ENCODE measurements around the gene UPK3A.
A peak's percentile ranks its signal among the peaks of the same experiment; 100 is the strongest.
"Not testable (repeated sequence)": the region's sequence is repeated elsewhere in the genome, so short reads cannot be mapped to it uniquely, and the experiment has no call there.

The UPK3A gene

DNA sequence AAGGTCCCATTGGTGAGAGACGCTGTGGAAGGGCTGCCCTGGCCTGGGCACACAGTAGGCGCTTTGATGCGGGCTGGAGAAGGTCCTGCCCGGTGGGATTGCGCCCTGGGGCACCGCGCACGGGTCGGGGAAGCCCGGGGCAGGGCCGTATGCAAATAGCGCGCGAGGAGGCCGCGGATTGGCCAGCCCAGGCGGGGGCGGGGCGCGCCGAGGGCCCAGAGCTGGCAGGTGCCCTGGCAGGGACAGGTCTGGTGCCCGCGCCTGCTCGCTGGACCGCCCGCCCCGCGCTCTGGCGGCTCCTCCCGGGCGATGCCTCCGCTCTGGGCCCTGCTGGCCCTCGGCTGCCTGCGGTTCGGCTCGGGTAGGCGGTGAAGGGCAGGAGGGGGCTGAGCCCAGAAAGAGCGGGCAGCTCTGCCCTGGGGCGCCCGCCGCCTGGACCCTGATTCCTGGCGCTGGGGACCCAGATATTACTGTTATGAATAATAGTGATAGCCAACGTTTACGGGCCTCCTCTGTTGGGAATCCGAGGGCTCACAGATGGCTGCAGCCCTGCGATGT is at the start of gene UPK3A:
Gene UPK3A, plus strand, starts transcription at position 245 of the 558 bp plus-strand sequence. Its CDS starts 65 bp downstream, at position 310.
- no peak for DNase-seq

DNA sequence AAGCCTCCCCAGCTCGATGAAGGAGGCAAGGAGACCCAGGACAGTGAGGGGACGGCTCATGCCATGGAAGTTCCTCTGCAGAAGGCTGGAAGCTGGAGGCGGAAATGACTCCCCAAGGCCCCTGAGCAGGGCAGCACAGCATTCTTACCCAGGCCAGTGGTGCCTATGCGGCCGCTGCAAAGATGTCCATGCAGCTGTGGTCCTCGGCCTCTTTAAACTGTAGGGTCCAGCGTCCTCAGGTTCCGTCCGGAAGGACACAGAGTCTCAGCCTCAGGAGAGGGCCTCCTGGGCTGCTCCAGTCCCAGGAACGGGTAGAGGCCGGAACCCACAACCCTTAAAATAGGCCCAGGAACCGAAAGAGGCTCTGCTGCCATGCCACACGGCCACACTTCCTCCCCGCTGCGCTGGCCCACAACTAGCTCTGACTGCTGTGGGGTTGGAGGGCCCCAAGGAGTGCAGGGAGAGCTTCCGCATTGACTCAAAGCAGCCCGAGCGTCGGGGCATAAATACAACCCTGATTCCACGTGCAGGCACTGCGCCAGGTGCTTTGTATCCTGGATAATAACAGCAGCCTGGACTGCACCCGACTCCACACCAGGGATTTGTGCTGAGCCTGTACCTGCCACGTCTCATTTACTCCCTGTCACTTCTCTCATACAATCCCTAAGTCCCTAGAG is 49.5 kb upstream of the UPK3A start:
- DNase-seq: peak; percentile 57

DNA sequence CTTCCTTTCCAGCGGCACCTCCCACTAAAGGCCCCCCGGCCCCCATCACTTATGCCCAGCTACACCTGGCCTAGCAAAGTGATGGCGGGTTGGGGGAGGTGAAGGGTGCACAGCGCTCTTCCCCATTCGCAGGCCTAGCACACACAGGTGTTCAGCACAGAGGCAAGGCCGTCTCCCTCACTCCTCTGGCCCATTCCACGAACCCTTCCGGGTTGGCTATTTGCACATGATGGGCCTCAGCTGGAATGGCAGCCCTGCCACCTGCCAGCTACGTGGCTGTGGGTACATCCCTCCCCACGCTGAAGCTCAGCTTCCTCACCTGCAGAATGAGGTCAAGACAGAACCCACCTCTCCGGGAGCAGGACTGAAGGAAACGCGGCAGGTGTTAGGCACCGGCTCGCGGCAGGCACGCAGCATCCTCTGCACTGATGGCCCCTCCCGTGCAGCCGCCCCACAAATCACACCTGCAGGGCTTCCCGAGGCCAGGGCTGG is 48.9 kb upstream of the UPK3A start:
- DNase-seq: no peak

DNA sequence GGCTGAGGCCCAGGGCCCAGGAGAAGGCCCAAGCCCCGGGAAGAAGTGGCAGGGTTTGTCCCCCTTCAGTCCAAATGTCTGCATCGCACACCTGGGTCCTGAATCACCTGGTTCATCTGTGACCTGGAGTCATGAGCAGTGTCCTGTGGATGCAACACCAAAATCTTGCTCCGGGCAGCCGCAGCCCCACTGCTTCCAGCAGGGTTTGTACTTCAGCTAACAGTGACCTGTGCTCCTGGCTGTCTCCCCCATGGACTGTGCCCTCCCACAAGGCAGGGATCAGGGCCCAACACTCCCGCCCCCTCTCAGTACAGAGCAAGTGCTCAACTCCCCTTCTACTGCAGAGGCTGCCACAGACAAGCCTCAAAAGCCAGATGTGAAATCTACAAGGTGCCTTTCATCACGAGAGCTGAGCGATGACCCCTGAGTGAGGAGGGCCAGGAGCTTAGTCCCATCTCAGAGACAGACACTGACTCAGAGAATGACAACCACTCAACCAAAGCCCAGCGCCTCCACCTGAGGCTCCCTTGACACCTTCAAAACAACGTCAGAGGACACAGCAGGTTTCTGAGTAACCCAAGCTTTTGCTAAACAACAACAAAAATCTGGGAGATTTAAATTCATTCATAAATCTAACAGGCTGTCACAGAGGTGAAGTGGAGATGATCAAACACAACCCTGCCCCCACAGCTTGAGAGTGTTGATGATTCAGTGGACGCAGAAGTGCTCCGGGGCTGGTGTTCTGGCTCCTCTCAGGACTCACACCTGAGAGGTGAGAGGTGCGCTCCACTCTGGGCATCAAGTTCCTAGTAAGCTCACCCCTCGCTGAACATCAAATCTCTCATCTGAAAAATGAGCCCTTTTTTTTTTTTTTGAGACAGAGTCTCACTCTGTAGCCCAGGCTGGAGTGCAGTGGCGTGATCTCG is 47.4 kb upstream of the UPK3A start:
- DNase-seq: no peak

DNA sequence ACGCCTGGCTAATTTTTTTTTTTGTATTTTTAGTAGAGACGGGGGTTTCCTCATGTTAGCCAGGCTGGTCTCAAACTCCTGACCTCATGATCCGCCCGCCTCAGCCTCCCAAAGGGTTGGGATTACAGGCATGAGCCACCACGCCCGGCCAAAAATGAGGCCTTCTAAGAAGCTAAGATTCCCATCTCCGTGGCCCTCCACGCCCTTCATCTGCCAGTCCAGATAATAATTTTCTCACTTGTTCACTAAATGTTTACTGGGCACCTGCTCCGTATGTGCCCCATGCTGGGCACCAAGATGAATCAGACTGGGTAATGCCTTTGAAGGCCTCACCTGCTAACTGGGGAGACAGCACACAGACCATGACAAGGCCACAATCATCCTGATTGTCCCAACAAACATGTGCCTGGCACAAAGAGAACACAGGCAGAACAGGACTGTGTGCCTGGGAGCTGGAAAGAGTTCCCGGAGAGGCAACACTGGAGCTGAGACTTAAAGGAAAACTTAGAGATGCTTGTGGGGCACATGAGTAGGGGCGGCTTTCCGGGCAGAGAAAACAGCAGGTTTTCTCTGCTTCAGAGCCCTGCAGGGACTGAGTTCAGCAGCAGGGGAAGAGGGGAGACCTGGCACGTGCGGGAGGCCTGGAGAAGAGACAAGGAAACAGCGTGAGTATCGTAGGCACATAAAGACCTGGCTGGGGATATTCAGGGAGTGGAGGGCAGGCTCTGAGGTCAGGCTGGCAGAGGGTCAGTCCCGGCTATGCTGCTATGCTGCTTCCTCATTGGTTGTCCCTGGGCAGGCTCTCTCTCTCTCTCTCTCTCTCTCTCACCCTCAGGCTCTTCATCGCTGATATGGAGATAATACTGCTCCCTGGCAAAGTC is 46.4 kb upstream of the UPK3A start:
- DNase-seq: no peak

DNA sequence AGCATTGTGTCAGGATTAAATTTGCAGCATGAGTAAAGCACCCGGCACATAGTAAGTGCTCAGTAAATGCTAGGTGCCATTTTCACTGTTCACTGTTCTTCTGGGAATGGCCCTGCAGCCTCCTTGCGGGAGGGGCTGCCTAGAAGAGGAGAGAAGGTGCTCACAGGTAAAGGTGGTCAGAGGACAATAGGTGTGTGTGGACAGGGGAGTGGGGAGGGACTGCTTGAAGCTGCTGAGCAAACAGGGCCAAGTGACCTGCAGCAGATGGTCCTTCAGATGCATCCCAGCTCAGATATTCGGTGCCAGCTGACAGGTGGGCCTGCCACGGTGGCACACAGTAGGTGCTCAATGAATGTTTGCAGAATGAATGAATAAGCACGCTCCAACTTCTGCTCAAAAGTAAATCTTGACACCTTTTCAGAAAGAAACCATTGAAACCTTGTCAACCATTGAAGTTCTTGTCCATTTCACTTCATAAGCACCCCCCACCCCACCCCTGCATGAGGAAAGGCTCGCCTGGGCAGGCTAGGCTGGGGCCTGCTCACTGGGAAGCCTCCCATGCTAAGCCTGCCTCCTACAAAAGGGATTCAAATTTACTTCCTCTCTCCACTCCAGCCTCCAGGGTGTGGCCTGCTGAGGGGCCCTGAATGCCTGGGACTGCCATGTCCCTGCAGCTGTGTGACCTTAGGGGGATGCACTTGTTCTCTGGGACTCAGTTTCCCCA is 45.6 kb upstream of the UPK3A start:
- DNase-seq: no peak

DNA sequence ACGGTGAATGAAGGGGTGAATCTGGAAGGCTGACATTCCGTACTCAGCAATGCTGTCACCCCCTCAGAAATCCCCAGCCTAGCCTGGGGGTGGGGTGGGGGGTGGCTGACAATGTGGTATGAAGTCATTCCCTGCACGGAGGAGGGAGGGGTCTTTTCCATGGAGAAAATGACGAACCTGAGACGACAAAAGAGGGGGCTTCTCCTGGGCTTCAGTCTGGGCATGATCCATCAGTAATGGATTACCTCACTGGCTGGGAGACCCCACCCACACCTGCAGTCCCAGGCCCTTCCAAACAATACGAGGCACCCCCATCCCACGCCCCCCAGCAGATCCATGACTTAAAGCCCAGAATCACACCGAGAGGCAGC is 45.1 kb upstream of the UPK3A start:
- no peak for DNase-seq

DNA sequence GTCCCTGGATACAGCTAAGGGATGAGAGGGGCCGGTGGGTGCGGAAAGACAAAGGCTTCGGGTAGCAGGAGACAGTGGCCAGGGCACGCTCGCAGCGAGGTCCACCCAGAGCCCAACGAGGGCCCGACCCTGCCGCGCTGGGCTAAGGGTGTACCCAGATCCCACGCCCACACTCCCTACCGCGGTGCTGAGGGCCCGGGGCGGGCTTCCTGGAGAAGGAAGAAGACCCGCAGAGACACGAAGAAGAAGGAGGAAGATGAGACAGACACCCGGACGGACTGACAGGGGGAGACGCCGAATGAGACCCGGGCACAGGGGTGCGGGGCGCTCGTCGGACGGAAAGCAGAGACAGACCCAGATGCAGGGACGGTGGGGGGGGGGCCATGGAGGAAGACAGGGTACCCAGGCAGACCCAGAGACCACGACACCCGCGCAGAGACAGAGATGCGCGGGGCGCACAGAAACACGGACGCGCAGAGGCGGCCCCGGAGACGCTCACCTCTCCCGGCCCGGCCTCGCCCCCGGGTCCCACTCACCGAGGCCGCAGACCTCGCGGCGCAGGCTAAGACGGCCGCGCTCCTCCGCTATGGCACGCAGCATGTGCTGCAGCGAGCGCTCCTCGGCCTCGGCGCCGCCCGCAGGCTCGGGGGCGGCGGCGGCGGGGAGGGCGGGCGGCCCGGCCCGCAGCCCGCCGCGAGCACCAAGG is 44.5 kb upstream of the UPK3A start:
- no peak for DNase-seq

DNA sequence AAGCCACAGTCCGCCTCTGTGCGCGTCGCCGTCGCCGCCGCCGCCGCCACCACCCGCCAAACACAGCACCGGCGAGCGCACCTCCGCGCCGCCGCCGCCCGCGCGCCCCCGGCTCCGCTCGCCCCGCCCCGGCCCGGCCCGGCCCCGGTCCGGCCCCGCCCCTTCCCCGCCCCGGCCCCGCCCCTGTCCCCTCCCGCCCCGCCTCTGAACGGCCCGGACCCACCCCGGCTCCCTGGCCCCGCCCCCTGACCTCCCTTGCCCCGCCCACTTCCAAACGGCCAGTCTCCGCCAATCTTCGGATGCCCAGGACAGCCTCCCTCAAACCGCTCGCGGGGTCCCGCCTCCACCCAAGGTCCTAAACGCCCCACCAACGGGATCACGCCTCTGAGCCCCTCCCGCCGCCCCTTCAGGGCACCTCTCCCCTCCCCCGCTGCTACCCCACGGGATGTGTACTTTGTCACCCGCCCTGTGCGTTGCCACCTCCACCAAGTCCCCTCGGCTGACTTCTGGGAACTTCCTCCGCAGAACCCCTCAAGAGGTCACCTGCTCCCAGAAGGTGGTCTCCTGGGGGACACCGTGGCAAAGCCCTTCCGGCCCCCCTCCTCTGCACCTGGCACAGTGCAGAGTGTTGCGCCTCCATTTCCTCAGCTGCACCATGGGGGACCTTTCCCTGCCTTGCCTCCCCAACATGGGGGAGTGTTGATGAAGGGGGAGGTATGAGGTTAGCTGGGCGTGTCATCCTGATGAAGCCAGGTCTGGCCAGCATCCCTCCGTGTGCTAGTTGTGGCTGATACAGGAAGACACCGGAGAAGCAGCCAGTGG is 43.7 kb upstream of the UPK3A start, which contains the start of gene KIAA0930:
Gene KIAA0930, minus strand, starts transcription at position 85 of the 822 bp plus-strand sequence. CDS start 191 bp downstream, outside the sequence.
- DNase-seq: no peak

DNA sequence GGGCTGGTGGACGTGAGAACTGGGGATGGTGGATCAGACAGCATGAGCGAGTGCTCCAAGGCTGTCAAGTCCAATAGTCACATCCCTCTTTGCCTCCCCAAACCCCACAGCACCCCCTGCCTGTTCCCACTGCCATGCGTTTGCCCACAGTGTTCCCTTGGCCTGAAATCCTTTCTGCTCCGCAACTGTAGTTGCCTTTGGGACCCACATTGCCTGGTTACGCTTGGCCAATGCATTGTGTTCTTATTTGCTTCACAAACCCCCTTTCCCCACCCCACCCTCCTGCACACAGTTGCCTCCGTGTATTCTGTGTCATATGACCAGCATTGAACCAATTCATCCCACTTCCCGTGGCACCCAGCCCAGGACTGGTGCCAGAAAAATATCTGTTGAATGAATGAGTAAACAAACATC is 42.0 kb upstream of the UPK3A start:
- no peak for DNase-seq

DNA sequence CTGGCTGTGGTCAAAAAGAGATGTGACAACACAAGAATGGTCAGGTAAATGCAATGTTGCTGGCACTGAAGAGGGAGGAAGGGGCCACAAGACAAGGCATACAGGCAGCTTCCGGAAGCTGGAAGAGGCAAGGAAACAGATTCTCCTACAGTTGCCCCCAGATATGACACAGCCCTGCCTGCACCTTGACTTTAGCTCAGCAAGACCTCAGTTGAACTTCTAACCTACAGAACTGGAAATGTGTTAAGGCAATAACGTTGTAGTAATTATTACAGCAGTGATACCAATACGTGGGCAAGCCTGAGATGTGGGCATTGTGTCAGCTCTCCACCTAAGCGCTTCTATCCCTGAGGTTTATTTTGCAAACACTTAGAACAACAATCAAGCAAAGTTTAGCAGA is 39.8 kb upstream of the UPK3A start:
- no peak for DNase-seq

DNA sequence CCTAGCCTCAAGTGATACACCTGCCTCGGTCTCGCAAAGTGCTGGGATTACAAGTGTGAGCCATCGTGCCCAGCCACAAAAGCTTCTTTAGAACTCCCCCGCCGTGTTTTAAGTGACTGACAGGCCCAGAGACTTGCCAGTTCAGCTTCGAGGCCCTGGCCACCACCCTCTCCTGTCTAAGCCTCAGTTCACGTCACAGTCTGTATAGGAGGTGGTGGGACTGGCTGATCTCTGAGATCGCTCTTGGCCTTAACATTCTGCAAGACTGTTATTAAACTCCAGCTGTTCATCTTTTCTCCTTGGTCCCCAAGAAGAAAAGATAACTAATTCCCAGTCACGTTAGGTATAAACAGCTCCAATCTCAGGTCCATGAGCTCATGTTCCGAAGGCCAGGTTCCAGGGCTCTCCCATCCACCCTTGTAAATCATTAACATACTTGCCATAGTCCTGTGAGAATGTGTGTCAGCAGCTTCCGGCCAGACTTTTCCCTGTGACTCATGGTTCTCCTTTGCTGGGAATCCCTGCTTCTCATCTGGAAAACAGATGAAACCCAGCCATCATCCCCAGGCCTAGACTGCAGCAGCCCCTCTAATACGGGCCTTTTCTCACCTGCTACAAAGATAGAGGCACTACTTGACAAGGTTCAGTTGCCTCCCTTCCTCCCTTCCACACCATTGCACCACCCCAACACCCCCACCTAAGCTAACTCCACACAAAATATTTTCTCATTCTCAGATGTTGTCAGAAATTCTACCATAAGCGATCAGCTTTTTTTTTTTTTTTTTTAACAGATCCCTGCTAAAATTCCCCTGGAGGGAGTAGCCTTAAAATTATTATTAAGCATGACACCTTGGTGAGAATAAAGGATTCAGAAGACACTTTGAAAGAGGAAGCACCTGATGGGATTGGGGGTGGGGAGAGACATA is 38.4 kb upstream of the UPK3A start:
- no peak for DNase-seq

DNA sequence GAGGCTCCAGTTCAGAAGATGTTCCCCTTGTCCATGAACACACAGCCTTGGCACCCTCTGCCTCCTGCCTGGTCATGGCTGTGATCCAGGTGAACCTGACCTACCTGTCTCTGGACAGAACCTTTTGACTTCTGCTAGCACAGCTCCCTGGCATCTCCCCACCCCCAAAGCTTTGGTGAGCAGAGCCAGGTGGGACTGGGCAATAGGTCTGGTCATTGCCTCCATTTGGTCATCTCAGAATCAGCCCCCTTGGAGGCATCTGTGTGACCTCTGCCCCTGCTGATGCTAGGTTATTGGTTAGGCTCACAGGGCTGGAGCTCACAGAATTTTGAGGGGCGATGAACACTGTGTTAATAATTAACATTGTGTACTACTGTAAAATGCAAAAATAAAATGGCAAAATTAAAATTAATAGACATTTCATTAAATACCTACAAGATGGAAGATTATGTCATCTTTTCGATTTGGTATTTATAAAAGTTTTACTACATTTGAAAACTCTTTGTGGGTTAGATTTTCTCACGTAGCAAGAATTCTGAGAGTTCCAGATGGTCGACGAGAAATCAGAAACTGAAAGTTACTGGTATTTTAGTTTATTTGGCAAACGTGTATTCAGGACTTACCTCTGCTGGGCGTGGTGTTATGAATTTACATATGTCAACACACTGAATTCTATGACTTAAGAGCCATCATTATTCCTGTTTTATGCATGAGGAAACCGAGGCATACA is 35.8 kb upstream of the UPK3A start:
- DNase-seq: no peak

DNA sequence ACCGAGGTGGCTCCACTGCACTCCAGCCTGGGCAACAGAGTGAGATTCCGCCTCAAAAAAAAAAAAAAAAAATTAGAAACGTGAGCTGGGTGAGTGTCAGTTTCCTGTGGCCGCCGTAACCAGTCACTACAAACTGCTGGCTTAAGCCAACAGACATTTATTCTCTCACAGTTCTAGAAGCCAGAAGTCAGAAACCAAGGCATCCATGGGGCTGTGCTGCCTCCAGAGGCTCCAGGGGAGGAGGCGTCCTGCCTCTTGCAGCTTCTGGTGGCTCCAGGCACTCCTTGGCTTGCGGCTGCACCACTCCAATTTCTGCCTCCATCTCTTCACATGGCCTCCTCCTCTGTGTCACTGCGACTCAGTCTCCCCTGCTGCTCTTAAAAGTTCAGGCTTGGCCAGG is 32.9 kb upstream of the UPK3A start:
- DNase-seq: no peak

DNA sequence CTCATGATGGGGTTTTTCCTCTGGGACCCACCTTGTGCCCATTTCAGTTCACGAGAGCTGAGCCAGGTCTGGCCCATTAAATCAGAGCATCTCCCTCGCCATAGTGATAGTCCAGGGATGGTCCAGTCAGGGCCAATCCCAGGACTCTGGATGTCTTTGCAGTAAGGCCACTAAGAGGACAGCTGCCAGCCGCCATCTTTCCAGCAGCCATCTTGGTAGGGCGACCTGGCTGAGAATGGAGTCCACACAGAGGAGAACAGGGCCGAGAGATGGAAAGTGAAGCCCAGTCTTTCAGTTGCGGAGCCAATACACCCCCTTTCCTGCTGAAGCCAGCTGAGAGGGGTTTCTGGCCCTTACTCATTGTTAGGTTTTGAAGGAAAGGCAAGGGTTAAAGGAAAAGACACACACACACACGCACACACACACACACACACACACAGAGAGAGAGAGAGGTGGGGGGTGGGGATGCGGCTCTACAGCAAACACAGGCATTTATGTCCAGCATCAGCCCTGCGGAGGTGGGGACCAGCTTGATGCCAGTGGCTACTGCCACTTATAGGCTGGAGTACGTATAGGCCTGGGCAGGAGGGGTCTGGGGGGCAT is 31.6 kb upstream of the UPK3A start:
- no peak for DNase-seq

DNA sequence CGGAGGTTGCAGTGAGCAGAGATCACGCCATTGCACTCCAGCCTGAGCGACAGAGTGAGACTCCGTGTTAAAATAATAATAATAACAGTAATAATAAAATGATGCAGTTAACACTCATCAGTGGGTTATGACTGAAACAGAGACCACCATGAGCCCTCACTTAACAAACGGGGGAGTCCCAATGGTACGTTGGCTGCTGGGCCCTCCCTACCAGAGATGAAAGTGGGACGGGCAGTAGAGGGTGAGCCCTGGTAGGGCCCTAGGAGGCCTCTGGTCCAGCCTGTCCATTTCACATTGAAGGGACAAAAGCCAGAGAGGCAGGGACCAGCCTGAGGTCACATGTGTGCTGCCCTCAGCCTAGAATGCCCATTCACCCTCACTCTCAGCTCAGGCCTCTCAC is 30.4 kb upstream of the UPK3A start:
- DNase-seq: no peak

DNA sequence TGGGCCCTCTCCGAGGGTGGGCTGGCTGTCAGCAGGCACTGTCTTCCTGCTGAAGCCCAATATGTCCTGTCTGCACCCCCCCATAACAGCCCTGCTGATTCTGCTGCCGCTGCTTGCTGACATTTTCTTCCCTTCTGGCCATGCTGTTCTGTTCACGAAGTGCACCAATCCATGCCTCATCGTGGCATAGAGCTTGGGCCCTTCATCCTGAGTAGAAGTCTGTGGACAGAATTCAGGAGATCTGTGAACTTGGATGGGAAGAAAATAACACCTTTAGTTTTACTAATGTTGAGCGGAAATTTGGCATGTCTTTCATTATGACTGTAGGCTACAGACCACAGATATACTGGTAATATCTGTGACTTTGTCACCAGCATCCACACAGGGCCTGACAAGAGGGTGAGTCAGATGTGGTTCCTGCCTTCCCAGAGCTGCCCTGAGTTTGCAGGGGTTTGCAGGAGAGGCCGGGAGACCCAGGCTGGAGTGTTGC is 29.9 kb upstream of the UPK3A start:
- DNase-seq: no peak

DNA sequence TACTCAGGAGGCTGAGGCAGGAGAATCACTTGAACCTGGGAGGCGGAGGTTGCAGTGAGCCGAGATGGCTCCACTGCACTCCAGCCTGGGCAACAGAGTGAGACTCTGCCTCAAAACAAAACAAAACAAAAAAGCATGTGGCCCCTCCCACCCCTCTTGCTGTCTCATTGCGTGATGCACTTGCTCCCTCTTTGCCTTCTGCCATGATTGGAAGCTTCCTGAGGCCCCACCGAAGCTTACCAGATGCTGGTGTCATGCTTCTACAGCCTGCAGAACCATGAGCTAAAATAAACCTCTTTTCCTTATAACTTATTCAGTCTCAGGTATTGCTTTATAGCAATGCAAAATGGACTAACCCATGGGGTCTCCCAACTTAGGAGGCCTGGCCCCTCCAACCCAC is 26.8 kb upstream of the UPK3A start:
- DNase-seq: not testable (repeated sequence)

All from NCI-H187 treated with DMSO at 0.1 percent for 48 hours (cell line).